Nephron (organoid): ENCODE data around the gene CXCL8.

Experiments
- H3K27ac Mint-ChIP-seq, 3 experiments: 2 replicates each; pipeline ENCODE4 v1.8.0; 2020; ENCODE audit warnings: mixed read lengths in 3 of 3, mild to moderate bottlenecking in 2 of 3, moderate library complexity in 1 of 3
- H3K27me3 Mint-ChIP-seq: 2 replicates; pipeline ENCODE4 v1.8.0; 2021; ENCODE audit warnings: low read depth, mild to moderate bottlenecking, moderate library complexity, mixed read lengths
- H3K36me3 Mint-ChIP-seq: 2 replicates; pipeline ENCODE4 v1.8.0; 2020; ENCODE audit warnings: low read depth, mixed read lengths
- H3K4me1 Mint-ChIP-seq: 2 replicates; pipeline ENCODE4 v1.8.0; 2020; ENCODE audit warnings: mixed read lengths
- H3K4me3 Mint-ChIP-seq, 3 experiments: 2 replicates each; pipeline ENCODE4 v1.8.0; 2020; ENCODE audit warnings: mild to moderate bottlenecking in 3 of 3, mixed read lengths in 3 of 3, moderate library complexity in 2 of 3
- H3K9me3 Mint-ChIP-seq: 2 replicates; pipeline ENCODE4 v1.8.0; 2020; ENCODE audit warnings: mixed read lengths
- TF ChIP-seq, protein P1 (sequence below), 3 experiments: fragments of 200-600 bp; sonication (generic); IDR thresholded peaks; one replicate each; pipeline ENCODE4 v1.5.0; 2021; ENCODE audit warnings: antibody characterized with exemption in 3 of 3; ENCODE audit not compliant: unreplicated experiment in 3 of 3

The CXCL8 gene

GRCh38 chr4:73711989-73712388, 28.4 kb upstream of the CXCL8 start:
- Mint-ChIP-seq H3K27ac (no peak overlapping the region), H3K4me3 (no peak overlapping the region), H3K27me3 (peaks cover 4% of the 10 kb centered on the region), H3K36me3 (no peaks in the 10 kb centered on the region), H3K4me1 (no peaks in the 10 kb centered on the region), H3K9me3 (no peaks in the 10 kb centered on the region)
- TF ChIP-seq, protein P1, sequence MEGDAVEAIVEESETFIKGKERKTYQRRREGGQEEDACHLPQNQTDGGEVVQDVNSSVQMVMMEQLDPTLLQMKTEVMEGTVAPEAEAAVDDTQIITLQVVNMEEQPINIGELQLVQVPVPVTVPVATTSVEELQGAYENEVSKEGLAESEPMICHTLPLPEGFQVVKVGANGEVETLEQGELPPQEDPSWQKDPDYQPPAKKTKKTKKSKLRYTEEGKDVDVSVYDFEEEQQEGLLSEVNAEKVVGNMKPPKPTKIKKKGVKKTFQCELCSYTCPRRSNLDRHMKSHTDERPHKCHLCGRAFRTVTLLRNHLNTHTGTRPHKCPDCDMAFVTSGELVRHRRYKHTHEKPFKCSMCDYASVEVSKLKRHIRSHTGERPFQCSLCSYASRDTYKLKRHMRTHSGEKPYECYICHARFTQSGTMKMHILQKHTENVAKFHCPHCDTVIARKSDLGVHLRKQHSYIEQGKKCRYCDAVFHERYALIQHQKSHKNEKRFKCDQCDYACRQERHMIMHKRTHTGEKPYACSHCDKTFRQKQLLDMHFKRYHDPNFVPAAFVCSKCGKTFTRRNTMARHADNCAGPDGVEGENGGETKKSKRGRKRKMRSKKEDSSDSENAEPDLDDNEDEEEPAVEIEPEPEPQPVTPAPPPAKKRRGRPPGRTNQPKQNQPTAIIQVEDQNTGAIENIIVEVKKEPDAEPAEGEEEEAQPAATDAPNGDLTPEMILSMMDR (IDR thresholded peaks at IDR 0.05; ENCODE audit: unreplicated experiment in 3 of 3) = no peak

- Mint-ChIP-seq H3K27me3 (peaks cover 4% of the 10 kb centered on the region), H3K4me3 (no peak overlapping the region), H3K4me1 (no peaks in the 10 kb centered on the region), H3K27ac (no peak overlapping the region), H3K36me3 (no peaks in the 10 kb centered on the region), H3K9me3 (no peaks in the 10 kb centered on the region)
- TF ChIP-seq, protein P1 (IDR thresholded peaks at IDR 0.05; ENCODE audit: unreplicated experiment in 3 of 3) = no peak
Measured at GRCh38 chr4:73713650-73714049, 26.7 kb upstream of the CXCL8 start.

DNA sequence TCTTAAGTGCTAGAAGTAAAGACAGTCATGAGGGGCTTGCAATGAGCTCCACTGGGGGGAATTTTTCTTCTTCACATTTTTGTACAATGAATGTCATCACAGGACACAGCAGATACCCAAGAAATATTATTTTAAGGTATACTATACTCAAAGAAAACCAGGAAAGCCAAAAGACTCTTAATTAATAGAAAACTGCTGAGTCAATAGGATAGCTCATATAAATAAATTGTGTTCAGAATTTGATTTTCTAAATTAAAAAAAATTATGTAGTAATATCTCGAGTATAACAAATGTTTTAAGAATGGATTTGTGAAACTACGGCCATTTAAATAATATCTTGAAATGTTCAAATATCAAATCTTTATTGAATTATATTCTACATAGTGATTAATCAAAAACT, 25.7 kb upstream of the CXCL8 start:
- TF ChIP-seq, protein P1 (IDR thresholded peaks at IDR 0.05; ENCODE audit: unreplicated experiment in 3 of 3) = no peak
- Mint-ChIP-seq H3K4me3 (no peak overlapping the region), H3K9me3 (no peaks in the 10 kb centered on the region), H3K36me3 (no peaks in the 10 kb centered on the region), H3K27ac (no peak overlapping the region), H3K4me1 (no peaks in the 10 kb centered on the region), H3K27me3 (peaks cover 4% of the 10 kb centered on the region)

DNA sequence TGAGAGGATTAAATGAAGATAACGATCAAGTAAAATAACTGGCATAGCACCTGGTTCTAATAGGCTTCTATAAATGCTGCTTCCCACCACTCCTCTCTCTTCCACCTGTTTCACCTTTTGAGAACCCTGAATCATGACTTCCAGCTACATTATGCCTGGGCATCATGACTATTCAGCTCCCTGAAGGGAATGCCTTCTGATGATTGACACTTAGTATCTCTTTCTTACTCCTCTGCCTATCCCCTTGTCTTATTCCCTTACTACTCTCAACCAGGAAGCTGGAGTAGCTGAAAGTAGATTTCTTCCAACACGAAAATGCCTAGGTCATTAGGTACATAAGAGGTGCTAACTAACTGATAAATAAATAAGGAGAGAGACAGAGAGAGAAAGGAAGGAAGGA, 24.7 kb upstream of the CXCL8 start:
- H3K36me3 Mint-ChIP-seq = no peaks in the 10 kb centered on the region
- no peak overlapping the region for H3K4me3 Mint-ChIP-seq
- H3K27ac Mint-ChIP-seq = no peak overlapping the region
- no peaks in the 10 kb centered on the region for H3K4me1 Mint-ChIP-seq
- TF ChIP-seq, protein P1 (IDR thresholded peaks at IDR 0.05; ENCODE audit: unreplicated experiment in 3 of 3) = no peak
- no peaks in the 10 kb centered on the region for H3K9me3 Mint-ChIP-seq
- peaks cover 4% of the 10 kb centered on the region for H3K27me3 Mint-ChIP-seq

DNA sequence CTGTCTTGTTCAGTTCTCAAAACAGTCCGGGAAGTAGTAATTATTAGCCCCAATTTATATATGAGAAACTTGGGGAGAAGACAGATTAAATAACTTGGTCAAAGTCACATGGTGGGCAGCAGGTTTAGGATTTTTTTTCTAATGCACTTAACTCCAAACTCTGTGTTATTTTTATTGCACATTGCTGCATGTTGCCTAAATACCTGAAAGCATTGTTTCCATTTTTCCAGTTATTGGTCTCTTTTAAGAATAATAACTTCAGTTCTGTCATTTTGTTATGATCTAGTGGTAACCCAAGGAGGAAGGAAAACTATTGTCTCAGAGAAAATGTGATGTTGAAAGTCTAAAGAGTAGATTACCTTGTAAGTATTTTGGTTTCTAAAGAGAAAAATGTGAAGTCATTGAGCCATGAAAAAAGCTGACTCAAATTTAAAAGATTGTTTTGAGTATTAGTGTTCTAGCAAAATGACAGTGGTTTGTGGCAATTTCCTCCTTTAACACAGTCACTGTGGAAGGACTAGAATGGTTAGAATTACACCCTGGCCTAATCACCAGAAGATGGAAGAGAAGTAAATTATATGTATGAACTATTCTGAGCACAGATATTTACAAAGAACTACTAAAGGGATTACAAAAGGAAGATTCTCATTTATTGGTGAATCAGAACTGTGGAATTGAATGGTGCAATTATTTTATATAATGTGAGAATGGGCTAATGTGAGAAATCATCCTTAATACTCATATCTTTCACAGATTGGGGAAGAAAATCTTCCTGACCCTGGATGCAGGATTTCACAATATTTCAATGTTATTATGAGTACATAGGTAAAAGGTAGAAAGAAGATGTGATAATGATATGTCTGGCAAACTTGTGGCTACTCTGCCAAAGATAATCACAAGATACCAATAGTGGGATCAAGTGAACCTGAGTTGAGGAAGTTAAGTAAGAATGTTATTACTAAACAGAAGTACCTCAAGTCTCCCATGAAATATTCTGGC, 21.7 kb upstream of the CXCL8 start:
- Mint-ChIP-seq H3K4me3 (no peak overlapping the region), H3K27ac (no peak overlapping the region), H3K4me1 (no peaks in the 10 kb centered on the region), H3K36me3 (no peaks in the 10 kb centered on the region), H3K27me3 (peaks cover 4% of the 10 kb centered on the region), H3K9me3 (no peaks in the 10 kb centered on the region)
- TF ChIP-seq, protein P1 (IDR thresholded peaks at IDR 0.05; ENCODE audit: unreplicated experiment in 3 of 3) = no peak

GRCh38 chr4:73721435-73721834, 18.9 kb upstream of the CXCL8 start:
- H3K27me3 Mint-ChIP-seq = peaks cover 4% of the 10 kb centered on the region
- no peak overlapping the region for H3K27ac Mint-ChIP-seq
- H3K4me1 Mint-ChIP-seq = no peaks in the 10 kb centered on the region
- no peaks in the 10 kb centered on the region for H3K36me3 Mint-ChIP-seq
- H3K4me3 Mint-ChIP-seq = no peak overlapping the region
- H3K9me3 Mint-ChIP-seq = no peaks in the 10 kb centered on the region
- TF ChIP-seq, protein P1 (IDR thresholded peaks at IDR 0.05; ENCODE audit: unreplicated experiment in 3 of 3) = no peak
